Measurements from ENCODE around the gene ZSCAN12.

- no peak for TF ChIP-seq CTCF (IDR thresholded peaks at IDR 0.05)
- no peak for TF ChIP-seq POLR2A (IDR thresholded peaks at IDR 0.05)
Measured at GRCh38 chr6:28369463-28369862, 30.1 kb downstream of the ZSCAN12 start.
